ENCODE results near the gene UQCC2.
A peak's percentile ranks its signal among the peaks of the same experiment; 100 is the strongest.

Gene UQCC2

GRCh38 chr6:33721508-33721907, 10.0 kb upstream of the UQCC2 start:
- no peak overlapping the region for H3K4me3 ChIP-seq (ENCODE audit: low read length)
- TF ChIP-seq CTCF (conservative IDR thresholded peaks at IDR 0.05; ENCODE audit: low read length) = no peak
- no peak for DNase-seq (ENCODE audit: low read depth)

- no peak for TF ChIP-seq CTCF (conservative IDR thresholded peaks at IDR 0.05; ENCODE audit: low read length)
- H3K4me3 ChIP-seq (ENCODE audit: low read length) = no peak overlapping the region
- no peak for DNase-seq (ENCODE audit: low read depth)
Observed at GRCh38 chr6:33720998-33721397, 9.5 kb upstream of the UQCC2 start.

- no peak overlapping the region for H3K4me3 ChIP-seq (ENCODE audit: low read length)
- TF ChIP-seq CTCF (conservative IDR thresholded peaks at IDR 0.05; ENCODE audit: low read length) = no peak
- no peak for DNase-seq (ENCODE audit: low read depth)
Observed at GRCh38 chr6:33719326-33719987, 8.0 kb upstream of the UQCC2 start.

GRCh38 chr6:33718713-33719112, 7.2 kb upstream of the UQCC2 start:
- no peak for DNase-seq (ENCODE audit: low read depth)
- no peak for TF ChIP-seq CTCF (conservative IDR thresholded peaks at IDR 0.05; ENCODE audit: low read length)
- H3K4me3 ChIP-seq (ENCODE audit: low read length) = no peak overlapping the region

GRCh38 chr6:33717934-33718455, 6.5 kb upstream of the UQCC2 start:
- no peak overlapping the region for H3K4me3 ChIP-seq (ENCODE audit: low read length)
- peak; percentile 22 for DNase-seq (ENCODE audit: low read depth)
- TF ChIP-seq CTCF (conservative IDR thresholded peaks at IDR 0.05; ENCODE audit: low read length) = no peak

GRCh38 chr6:33716890-33717632, 5.6 kb upstream of the UQCC2 start:
- TF ChIP-seq CTCF (conservative IDR thresholded peaks at IDR 0.05; ENCODE audit: low read length) = no peak
- no peak for DNase-seq (ENCODE audit: low read depth)
- H3K4me3 ChIP-seq (ENCODE audit: low read length) = no peak overlapping the region

- no peak for TF ChIP-seq CTCF (conservative IDR thresholded peaks at IDR 0.05; ENCODE audit: low read length)
- no peak overlapping the region for H3K4me3 ChIP-seq (ENCODE audit: low read length)
- no peak for DNase-seq (ENCODE audit: low read depth)
Observed at GRCh38 chr6:33716379-33716778, 4.9 kb upstream of the UQCC2 start.
